H1 (cell line): ENCODE results near the gene AEBP1. TPM values are rescaled to one million over a fixed set of nuclear protein-coding genes. Genes with fewer than 3 reads are reported as not detected.

Experiments
- CHD7 ChIP-seq: fragments of 300-600 bp; sonication (generic); IDR thresholded peaks from 2 replicates; pipeline ENCODE4 v1.7.1; 2012; ENCODE audit warnings: low read length, moderate library complexity, mild to moderate bottlenecking, inconsistent platforms; ENCODE audit not compliant: insufficient replicate concordance
- CTCF ChIP-seq, 3 experiments: IDR thresholded peaks; 1 replicate in 2 of 3; 2 replicates in 1 of 3; pipeline versions ENCODE4 v1.5.1 to v1.6.1; 2011; ENCODE audit warnings: low read length in 3 of 3, mild to moderate bottlenecking in 3 of 3, inconsistent platforms in 2 of 3, low read depth in 1 of 3, moderate library complexity in 1 of 3; ENCODE audit not compliant: insufficient read depth in 1 of 3; ENCODE audit errors: control extremely low read depth in 1 of 3
- HDAC6 ChIP-seq: IDR thresholded peaks from one replicate; pipeline ENCODE4 v1.7.1; 2012; ENCODE audit warnings: low read depth, mild to moderate bottlenecking, inconsistent platforms, low read length, moderate library complexity
- KDM4A ChIP-seq: IDR thresholded peaks from one replicate; pipeline ENCODE4 v1.7.1; 2012; ENCODE audit warnings: low read depth, mild to moderate bottlenecking, moderate library complexity, low read length, inconsistent platforms; ENCODE audit not compliant: severe bottlenecking
- MAX ChIP-seq: IDR thresholded peaks from 2 replicates; pipeline ENCODE4 v1.6.1; 2012; ENCODE audit warnings: inconsistent platforms
- POU5F1 ChIP-seq: IDR thresholded peaks from 2 replicates; pipeline ENCODE4 v1.6.1; 2011; ENCODE audit warnings: low read depth, mild to moderate bottlenecking, low read length, moderate library complexity
- TAF1 ChIP-seq: IDR thresholded peaks from 2 replicates; pipeline ENCODE4 v1.6.1; 2011; ENCODE audit warnings: mild to moderate bottlenecking, low read depth, low read length
- YY1 ChIP-seq: IDR thresholded peaks from 2 replicates; pipeline ENCODE4 v1.6.1; 2011; ENCODE audit warnings: low read depth, mild to moderate bottlenecking, low read length
- polyA plus RNA-seq, 7 experiments: library from polyadenylated mRNA; depleted of rRNA in 3 of 7; stranded (reverse) in 5 of 7; unstranded in 2 of 7; fragments of >200 nt in 5 of 7; fragments of 200-250 nt in 2 of 7; gene quantifications; 1 replicate in 5 of 7; 2 replicates in 1 of 7; 4 replicates in 1 of 7; pipeline versions ENCODE4 v1.2.1 to v1.2.3, GENCODE V29; 2011 to 2013; ENCODE audit warnings: missing spikeins in 2 of 7, mixed read lengths in 2 of 7
- total RNA-seq: library from RNA; stranded (reverse); fragmentation: NEBNext Ultra II Directional; extraction: Animal tissue kit (Norgen Biotek cat#: 25700); gene quantifications from 2 replicates; pipeline ENCODE4 v1.2.1, GENCODE V29; 2021

The AEBP1 gene
- total and polyA plus RNA-seq, 2 of the 8 experiments (the other 6 are each of a cell fraction or from before 2014, with no cell fraction given), result 10.4 to 41.2 TPM

GRCh38 chr7:44139311-44140010 lies 35.3 kb downstream of the AEBP1 start (continued):
- no peak for TF ChIP-seq CHD7
- TF ChIP-seq MAX, result no peak
- no peak for TF ChIP-seq TAF1
- TF ChIP-seq HDAC6, result no peak
- TF ChIP-seq KDM4A, result no peak
- TF ChIP-seq CTCF (IDR thresholded peaks at IDR 0.05; ENCODE audit: control extremely low read depth in 1 of 3, insufficient read depth in 1 of 3, low read depth in 1 of 3, low read length in 3 of 3), result no peak
- no peak for TF ChIP-seq POU5F1
- no peak for TF ChIP-seq YY1
